ENCODE measurements around the gene GAGE12D. TPM values are rescaled to one million over a fixed set of nuclear protein-coding genes. Genes with fewer than 3 reads are reported as not detected.
"Not testable (repeated sequence)": the region's sequence is repeated elsewhere in the genome, so short reads cannot be mapped to it uniquely, and the experiment has no call there.

Gene GAGE12D, protein sequence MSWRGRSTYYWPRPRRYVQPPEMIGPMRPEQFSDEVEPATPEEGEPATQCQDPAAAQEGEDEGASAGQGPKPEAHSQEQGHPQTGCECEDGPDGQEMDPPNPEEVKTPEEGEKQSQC
- total RNA-seq (not detected), polyA plus RNA-seq (not detected)

DNA sequence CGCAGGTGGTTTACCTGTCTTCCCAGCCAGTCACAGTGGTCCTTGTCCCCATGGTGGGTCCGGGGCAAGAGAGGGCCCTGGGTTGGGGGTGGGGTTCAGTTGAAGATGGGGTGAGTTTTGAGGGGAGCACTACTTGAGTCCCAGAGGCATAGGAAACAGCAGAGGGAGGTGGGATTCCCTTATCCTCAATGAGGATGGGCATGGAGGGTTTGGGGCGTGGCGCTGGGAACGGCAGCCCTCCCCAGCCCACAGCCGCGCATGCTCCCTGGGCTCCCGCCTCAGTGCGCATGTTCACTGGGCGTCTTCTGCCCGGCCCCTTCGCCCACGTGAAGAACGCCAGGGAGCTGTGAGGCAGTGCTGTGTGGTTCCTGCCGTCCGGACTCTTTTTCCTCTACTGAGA, at the start of gene GAGE12D:
Gene GAGE12D, plus strand, starts transcription at position 301 of the 400 bp plus-strand sequence. CDS start 1,155 bp downstream, outside the sequence.
- H3K4me1 ChIP-seq; H3K9me3 ChIP-seq; H3K27me3 ChIP-seq; H3K27ac ChIP-seq; H3K4me3 ChIP-seq; intact Hi-C loops (cut with DNase I); FAIRE-seq; DNase-seq; H3K36me3 ChIP-seq; ATAC-seq: not testable (repeated sequence)
- WGBS, 2 donors, result no CpG with 5 or more reads among the region's 16 CpGs

DNA sequence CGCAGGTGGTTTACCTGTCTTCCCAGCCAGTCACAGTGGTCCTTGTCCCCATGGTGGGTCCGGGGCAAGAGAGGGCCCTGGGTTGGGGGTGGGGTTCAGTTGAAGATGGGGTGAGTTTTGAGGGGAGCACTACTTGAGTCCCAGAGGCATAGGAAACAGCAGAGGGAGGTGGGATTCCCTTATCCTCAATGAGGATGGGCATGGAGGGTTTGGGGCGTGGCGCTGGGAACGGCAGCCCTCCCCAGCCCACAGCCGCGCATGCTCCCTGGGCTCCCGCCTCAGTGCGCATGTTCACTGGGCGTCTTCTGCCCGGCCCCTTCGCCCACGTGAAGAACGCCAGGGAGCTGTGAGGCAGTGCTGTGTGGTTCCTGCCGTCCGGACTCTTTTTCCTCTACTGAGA, 9.7 kb upstream of the GAGE12D start, which contains the start of gene GAGE12C:
Gene GAGE12C, plus strand, starts transcription at position 301 of the 400 bp plus-strand sequence. CDS start 1,155 bp downstream, outside the sequence.
- H3K27me3 ChIP-seq; H3K36me3 ChIP-seq; H3K9me3 ChIP-seq; H3K4me3 ChIP-seq; ATAC-seq; H3K4me1 ChIP-seq; FAIRE-seq; intact Hi-C loops (cut with DNase I); DNase-seq; H3K27ac ChIP-seq: not testable (repeated sequence)
- no CpG with 5 or more reads among the region's 16 CpGs for WGBS, 2 donors

- H3K9me3 ChIP-seq; H3K4me3 ChIP-seq; H3K4me1 ChIP-seq; FAIRE-seq; H3K27ac ChIP-seq; H3K36me3 ChIP-seq; ATAC-seq; intact Hi-C loops (cut with DNase I); DNase-seq; H3K27me3 ChIP-seq: not testable (repeated sequence)
- WGBS, 2 donors, result no CpG with 5 or more reads among the region's 16 CpGs
These were observed 9.5 kb downstream of the GAGE12D start, which contains the start of gene GAGE12E for GRCh38 chrX:49550989-49551388. GAGE12E (plus strand) TSS chrX:49551289; CDS start chrX:49552444, 1,155 bp downstream.

GRCh38 chrX:49560542-49560941, 19.0 kb downstream of the GAGE12D start, which contains the start of gene GAGE12F:
GAGE12F (plus strand) TSS chrX:49560842; CDS start chrX:49561997, 1,155 bp downstream.
- FAIRE-seq; ATAC-seq; H3K4me3 ChIP-seq; intact Hi-C loops (cut with DNase I); H3K27me3 ChIP-seq; DNase-seq; H3K4me1 ChIP-seq; H3K36me3 ChIP-seq; H3K9me3 ChIP-seq; H3K27ac ChIP-seq: not testable (repeated sequence)
- no CpG with 5 or more reads among the region's 16 CpGs for WGBS, 2 donors

DNA sequence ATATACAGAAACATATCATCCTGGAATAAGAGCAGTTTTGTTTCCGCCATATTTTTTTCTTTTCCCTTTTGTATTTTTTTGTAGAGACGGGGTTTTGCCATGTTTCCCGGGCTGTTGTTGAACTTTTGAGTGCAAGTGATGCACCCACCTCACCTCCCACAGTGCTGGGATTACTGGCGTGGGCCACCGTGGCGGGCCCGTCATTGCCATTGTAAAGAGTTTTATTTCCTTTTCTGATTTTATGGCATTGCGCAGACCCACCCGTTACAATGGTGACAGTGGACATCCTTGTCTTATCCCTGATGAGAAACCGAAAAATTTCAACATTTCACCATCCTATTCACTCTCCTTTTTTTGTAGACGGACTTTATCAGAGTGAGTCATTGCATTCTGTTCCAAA, 27.2 kb downstream of the GAGE12D start:
- H3K4me1 ChIP-seq; H3K27me3 ChIP-seq; ATAC-seq; H3K27ac ChIP-seq; H3K9me3 ChIP-seq; H3K4me3 ChIP-seq; FAIRE-seq; H3K36me3 ChIP-seq; intact Hi-C loops (cut with DNase I): not testable (repeated sequence)
- WGBS, 2 donors, result no CpG with 5 or more reads among the region's 11 CpGs
- peak in 3 of 6 donors; percentile 5 to 31 (median 10) for DNase-seq

GRCh38 chrX:49569152-49569551, 27.6 kb downstream of the GAGE12D start:
- intact Hi-C loops (cut with DNase I); H3K27me3 ChIP-seq; FAIRE-seq; ATAC-seq; H3K36me3 ChIP-seq; H3K4me3 ChIP-seq; H3K9me3 ChIP-seq; H3K27ac ChIP-seq; H3K4me1 ChIP-seq: not testable (repeated sequence)
- no CpG with 5 or more reads among the region's 13 CpGs for WGBS, 2 donors
- peak in 2 of 6 donors; percentile 7 for DNase-seq

- H3K4me3 ChIP-seq; H3K36me3 ChIP-seq; H3K4me1 ChIP-seq; H3K27ac ChIP-seq; intact Hi-C loops (cut with DNase I); H3K27me3 ChIP-seq; FAIRE-seq; DNase-seq; ATAC-seq; H3K9me3 ChIP-seq: not testable (repeated sequence)
- no CpG with 5 or more reads among the region's 16 CpGs for WGBS, 2 donors
These were observed 28.6 kb downstream of the GAGE12D start, which contains the start of gene GAGE12G for GRCh38 chrX:49570100-49570499. GAGE12G (plus strand) TSS chrX:49570400; CDS start chrX:49571555, 1,155 bp downstream.

DNA sequence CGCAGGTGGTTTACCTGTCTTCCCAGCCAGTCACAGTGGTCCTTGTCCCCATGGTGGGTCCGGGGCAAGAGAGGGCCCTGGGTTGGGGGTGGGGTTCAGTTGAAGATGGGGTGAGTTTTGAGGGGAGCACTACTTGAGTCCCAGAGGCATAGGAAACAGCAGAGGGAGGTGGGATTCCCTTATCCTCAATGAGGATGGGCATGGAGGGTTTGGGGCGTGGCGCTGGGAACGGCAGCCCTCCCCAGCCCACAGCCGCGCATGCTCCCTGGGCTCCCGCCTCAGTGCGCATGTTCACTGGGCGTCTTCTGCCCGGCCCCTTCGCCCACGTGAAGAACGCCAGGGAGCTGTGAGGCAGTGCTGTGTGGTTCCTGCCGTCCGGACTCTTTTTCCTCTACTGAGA, 38.1 kb downstream of the GAGE12D start, which contains the start of gene GAGE12H:
Gene GAGE12H, plus strand, starts transcription at position 301 of the 400 bp plus-strand sequence. CDS start 1,155 bp downstream, outside the sequence.
- H3K4me3 ChIP-seq; H3K9me3 ChIP-seq; H3K27ac ChIP-seq; intact Hi-C loops (cut with DNase I); ATAC-seq; H3K27me3 ChIP-seq; FAIRE-seq; DNase-seq; H3K4me1 ChIP-seq; H3K36me3 ChIP-seq: not testable (repeated sequence)
- no CpG with 5 or more reads among the region's 16 CpGs for WGBS, 2 donors

DNA sequence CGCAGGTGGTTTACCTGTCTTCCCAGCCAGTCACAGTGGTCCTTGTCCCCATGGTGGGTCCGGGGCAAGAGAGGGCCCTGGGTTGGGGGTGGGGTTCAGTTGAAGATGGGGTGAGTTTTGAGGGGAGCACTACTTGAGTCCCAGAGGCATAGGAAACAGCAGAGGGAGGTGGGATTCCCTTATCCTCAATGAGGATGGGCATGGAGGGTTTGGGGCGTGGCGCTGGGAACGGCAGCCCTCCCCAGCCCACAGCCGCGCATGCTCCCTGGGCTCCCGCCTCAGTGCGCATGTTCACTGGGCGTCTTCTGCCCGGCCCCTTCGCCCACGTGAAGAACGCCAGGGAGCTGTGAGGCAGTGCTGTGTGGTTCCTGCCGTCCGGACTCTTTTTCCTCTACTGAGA, 47.7 kb downstream of the GAGE12D start, which contains the start of gene GAGE2A:
Gene GAGE2A, plus strand, starts transcription at position 301 of the 400 bp plus-strand sequence. CDS start 1,155 bp downstream, outside the sequence.
- H3K36me3 ChIP-seq; H3K4me3 ChIP-seq; DNase-seq; FAIRE-seq; H3K9me3 ChIP-seq; H3K27me3 ChIP-seq; H3K4me1 ChIP-seq; intact Hi-C loops (cut with DNase I); ATAC-seq; H3K27ac ChIP-seq: not testable (repeated sequence)
- whole genome bisulfite sequencing, 2 donors, result no CpG with 5 or more reads among the region's 16 CpGs

DNA sequence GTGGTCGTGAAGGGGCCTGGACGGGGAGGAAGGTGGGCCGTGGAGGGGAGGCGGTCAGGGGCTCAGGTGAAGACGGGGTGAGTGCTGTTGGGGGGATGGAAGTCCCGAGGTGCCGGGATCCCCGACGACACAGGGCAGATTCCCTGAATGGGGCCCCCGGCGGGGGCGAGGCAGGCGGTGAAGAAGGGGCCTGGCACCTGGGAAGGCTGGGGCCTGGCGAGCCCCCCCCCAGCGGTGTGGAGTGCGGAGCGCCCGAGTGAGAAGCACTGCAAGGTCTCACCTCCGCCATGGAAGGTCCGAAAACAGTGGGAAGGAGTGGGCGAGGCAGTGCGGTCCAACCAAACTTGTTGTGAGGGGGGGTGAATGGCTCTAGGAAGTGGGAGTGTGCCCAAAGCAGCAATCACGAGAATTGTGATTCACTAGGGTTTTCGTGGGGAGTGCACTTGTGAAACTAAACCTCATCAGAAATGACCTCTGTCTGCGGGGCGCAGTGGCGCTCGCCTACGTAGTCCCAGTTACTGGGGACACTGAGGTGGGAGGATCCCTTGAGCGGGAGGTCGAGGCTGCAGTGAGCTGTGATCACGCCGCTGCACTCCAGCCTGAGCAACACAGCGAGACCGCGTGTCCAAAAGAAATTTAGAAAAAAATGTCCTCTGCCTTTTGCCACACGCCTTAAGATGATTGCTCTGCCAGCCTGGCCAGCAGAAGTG, 48.4 kb downstream of the GAGE12D start:
- 85 to 86% methylated on average over 24 of the region's 37 CpGs for WGBS, 2 donors
- ATAC-seq; FAIRE-seq; intact Hi-C loops (cut with DNase I); H3K27me3 ChIP-seq; H3K4me3 ChIP-seq; H3K9me3 ChIP-seq; H3K4me1 ChIP-seq; H3K36me3 ChIP-seq; H3K27ac ChIP-seq: not testable (repeated sequence)
- DNase-seq, result peak in 5 of 6 donors; percentile 1 to 87 (median 36)

- not testable (repeated sequence) for ATAC-seq, FAIRE-seq
- 85 to 87% methylated on average over 10 to 11 of the region's 17 CpGs for WGBS, 2 donors
These were observed 49.0 kb downstream of the GAGE12D start for GRCh38 chrX:49590488-49590887.

More at GRCh38 chrX:49590488-49590887, 49.0 kb downstream of the GAGE12D start:
- H3K9me3 ChIP-seq; DNase-seq; intact Hi-C loops (cut with DNase I); H3K4me1 ChIP-seq; H3K27me3 ChIP-seq; H3K27ac ChIP-seq; H3K36me3 ChIP-seq; H3K4me3 ChIP-seq: not testable (repeated sequence)
